HepG2 (cell line): ENCODE results near the gene LRP10. TPM values are rescaled to one million over a fixed set of nuclear protein-coding genes. Genes with fewer than 3 reads are reported as not detected.

Source experiments
- ATAC-seq: fragments of 200-7000 bp; cut with Tn5 transposase; 3 replicates; pipeline ENCODE4 v1.9.1; 2020; ENCODE audit warnings: mild to moderate bottlenecking, moderate library complexity
- BruUV-seq: library from RNA; stranded (reverse); fragments of 400-500 nt; replicated peaks from 2 replicates; lab custom pipeline; 2021; lab: Mats Ljungman, UMichigan
- CTCF ChIA-PET: fragments of 300-600 bp; formaldehyde crosslinking; extraction: SDS; loops from one replicate; lab custom pipeline; 2021; ENCODE audit warnings: low total read pairs, inconsistent platforms, low intra/inter-chr PET ratio; lab: Yijun Ruan, JAX
- POLR2A ChIA-PET: fragments of 350-600 bp; sonication (Branson Sonifier 250); formaldehyde crosslinking; loops from one replicate; lab custom pipeline; 2020; ENCODE audit warnings: antibody characterized with exemption, inconsistent platforms; lab: Yijun Ruan, JAX
- DNase-seq: peaks from one replicate; pipeline ENCODE4 v3.0.0-alpha.2; 2015; ENCODE audit warnings: low spot score
- FAIRE-seq: peaks from 3 replicates; lab custom pipeline; 2011; peaks lifted over from hg19 to GRCh38; lab: Jason Lieb, UNC
- H2AFZ ChIP-seq: one replicate; pipeline ENCODE4 v1.6.1; 2011; ENCODE audit warnings: low read length, inconsistent platforms
- H3K27ac ChIP-seq: fragments of 300-600 bp; 3 replicates; pipeline ENCODE4 v1.8.0; 2011; ENCODE audit warnings: mixed run types, mild to moderate bottlenecking, mixed read lengths, low read length, inconsistent platforms; ENCODE audit not compliant: insufficient read depth; ENCODE audit errors: extremely low read length
- H3K27me3 ChIP-seq, 2 experiments: fragments of 200-600 bp in 1 of 2; 2 replicates in 1 of 2; 3 replicates in 1 of 2; pipeline versions ENCODE4 v1.6.0 to v1.8.0; 2011; ENCODE audit warnings: low read length in 2 of 2, mild to moderate bottlenecking in 2 of 2, moderate library complexity in 2 of 2, inconsistent platforms in 1 of 2; ENCODE audit not compliant: insufficient read depth in 2 of 2, control insufficient read depth in 1 of 2
- H3K36me3 ChIP-seq, 2 experiments: fragments of 200-600 bp in 1 of 2; replicated peaks in 1 of 2; 2 replicates in 1 of 2; 3 replicates in 1 of 2; pipeline versions ENCODE4 v1.5.1 to v1.8.0; 2011; ENCODE audit warnings: low read length in 2 of 2, inconsistent platforms in 1 of 2; ENCODE audit not compliant: insufficient read depth in 2 of 2, control insufficient read depth in 1 of 2
- H3K4me1 ChIP-seq: 2 replicates; pipeline ENCODE4 v1.5.1; 2012; ENCODE audit warnings: low read length, inconsistent platforms; ENCODE audit not compliant: insufficient read depth
- H3K4me2 ChIP-seq: 2 replicates; pipeline ENCODE4 v1.6.0; 2011; ENCODE audit warnings: low read depth, low read length, inconsistent platforms
- H3K4me3 ChIP-seq, 3 experiments: fragments of 200-600 bp in 1 of 3; sonication (generic), shearing (Covaris generic) in 1 of 3; replicated peaks in 1 of 3; 2 replicates each; pipeline ENCODE4 v1.5.1; 2011 to 2016; ENCODE audit warnings: low read length in 3 of 3, inconsistent platforms in 2 of 3, low read depth in 2 of 3, mild to moderate bottlenecking in 2 of 3, control low read depth in 1 of 3, mixed read lengths in 1 of 3; ENCODE audit not compliant: insufficient read depth in 1 of 3
- H3K79me2 ChIP-seq: one replicate; pipeline ENCODE4 v1.6.1; 2011; ENCODE audit warnings: low read length, inconsistent platforms; ENCODE audit not compliant: insufficient read depth
- H3K9ac ChIP-seq: 2 replicates; pipeline ENCODE4 v1.6.0; 2011; ENCODE audit warnings: mild to moderate bottlenecking, low read depth, low read length, inconsistent platforms; ENCODE audit not compliant: insufficient read depth
- H3K9me3 ChIP-seq: 2 replicates; pipeline ENCODE4 v1.5.1; 2012; ENCODE audit warnings: mild to moderate bottlenecking, low read length
- H4K20me1 ChIP-seq: 2 replicates; pipeline ENCODE4 v1.6.0; 2011; ENCODE audit warnings: inconsistent platforms, mild to moderate bottlenecking, low read length, moderate library complexity; ENCODE audit not compliant: insufficient read depth
- ARNT2 ChIP-seq: sonication (generic); formaldehyde crosslinking; IDR thresholded peaks from 2 replicates; pipeline ENCODE4 v1.8.0; 2022; ENCODE audit warnings: mild to moderate bottlenecking, low read depth, missing genetic modification reagents, moderate library complexity
- ATF2 ChIP-seq: sonication (generic); formaldehyde crosslinking; IDR thresholded peaks from 2 replicates; pipeline ENCODE4 v1.4.0; 2020; ENCODE audit warnings: missing genetic modification reagents
- E2F5 ChIP-seq: sonication (generic); formaldehyde crosslinking; conservative IDR thresholded peaks from 2 replicates; pipeline ENCODE4 v1.4.0; 2020; ENCODE audit warnings: missing genetic modification reagents
- FLYWCH1 ChIP-seq: sonication (generic); formaldehyde crosslinking; IDR thresholded peaks from 2 replicates; pipeline ENCODE4 v1.8.1; 2023; ENCODE audit warnings: mild to moderate bottlenecking, missing genetic modification reagents
- GFI1 ChIP-seq: sonication (generic); formaldehyde crosslinking; IDR thresholded peaks from 2 replicates; pipeline ENCODE4 v1.5.0; 2020; ENCODE audit warnings: missing genetic modification reagents, mild to moderate bottlenecking, borderline replicate concordance
- KDM5B ChIP-seq: sonication (generic); formaldehyde crosslinking; IDR thresholded peaks from 2 replicates; pipeline ENCODE4 v1.4.0; 2020; ENCODE audit warnings: missing genetic modification reagents, mild to moderate bottlenecking, borderline replicate concordance
- KLF16 ChIP-seq, 2 experiments: sonication (generic) in 1 of 2; formaldehyde crosslinking in 1 of 2; IDR thresholded peaks; 2 replicates each; pipeline versions ENCODE4 v1.6.1 to v1.8.0; 2016 to 2023; ENCODE audit warnings: missing genetic modification reagents in 2 of 2, missing compliant biosample characterization in 1 of 2
- NFATC3 ChIP-seq: sonication (generic); formaldehyde crosslinking; IDR thresholded peaks from 2 replicates; pipeline ENCODE4 v1.5.1; 2020; ENCODE audit warnings: mild to moderate bottlenecking, missing genetic modification reagents
- POLR2AphosphoS2 ChIP-seq: IDR thresholded peaks from 2 replicates; pipeline ENCODE4 v1.6.1; 2011; ENCODE audit warnings: low read depth, low read length, improper control_type of control experiment
- SALL1 ChIP-seq: sonication (generic); formaldehyde crosslinking; IDR thresholded peaks from 2 replicates; pipeline ENCODE4 v1.8.0; 2022; ENCODE audit warnings: mild to moderate bottlenecking, missing genetic modification reagents
- XRCC5 ChIP-seq: fragments of 200-400 bp; formaldehyde crosslinking; optimal IDR thresholded peaks from 2 replicates; pipeline ENCODE3; 2017; ENCODE audit warnings: mild to moderate bottlenecking, low read length
- ZNF121 ChIP-seq: sonication (generic); formaldehyde crosslinking; IDR thresholded peaks from 2 replicates; pipeline ENCODE4 v1.5.0; 2020; ENCODE audit warnings: mild to moderate bottlenecking, missing genetic modification reagents
- ZNF224 ChIP-seq: sonication (generic); formaldehyde crosslinking; IDR thresholded peaks from 2 replicates; pipeline ENCODE4 v1.5.0; 2020; ENCODE audit warnings: mild to moderate bottlenecking, missing genetic modification reagents
- ZNF761 ChIP-seq: sonication (generic); formaldehyde crosslinking; conservative IDR thresholded peaks from 2 replicates; pipeline ENCODE4 v1.4.0; 2020; ENCODE audit warnings: mild to moderate bottlenecking, missing genetic modification reagents
- WGBS: methylation state at CpG from one replicate; pipeline ENCODE4 v1.1.6; 2017; ENCODE audit warnings: low lambda C conversion rate; 5-methylcytosine and 5-hydroxymethylcytosine counted together
- in situ Hi-C: cut with HindIII; loops from 2 replicates; pipeline ENCODE4 v1.10.0; 2017; ENCODE audit warnings: low pct_unique_long_range_greater_than_20kb; ENCODE audit not compliant: extremely low pct_ligation_motif_present
- intact Hi-C: fragments of 100-400 bp; cut with micrococcal nuclease; formaldehyde crosslinking; loops from one replicate; pipeline ENCODE4 v1.10.0; 2022; ENCODE audit not compliant: unreplicated experiment
- polyA plus RNA-seq, 8 experiments: library from polyadenylated mRNA; depleted of rRNA in 3 of 8; stranded (reverse) in 7 of 8; unstranded in 1 of 8; fragments of >200 nt; fragmentation: Illumina TruSeq in 4 of 8; extraction: Trizol in 4 of 8; gene quantifications; 2 replicates each; pipeline versions ENCODE4 v1.2.1 to v1.2.3, GENCODE V29; 2011 to 2016; ENCODE audit warnings: low read depth in 4 of 8, missing spikeins in 1 of 8, mixed read lengths in 1 of 8; ENCODE audit not compliant: insufficient read depth in 1 of 8
- total RNA-seq, 5 experiments: library from RNA; depleted of rRNA; stranded (reverse); fragments of >200 nt; fragmentation: Illumina TruSeq; extraction: Trizol; gene quantifications; 2 replicates each; pipeline ENCODE4 v1.2.3, GENCODE V29; 2016; ENCODE audit warnings: low read depth in 1 of 5
- TF ChIP-seq, protein P1 (sequence below): sonication (generic); formaldehyde crosslinking; IDR thresholded peaks from 2 replicates; pipeline ENCODE4 v1.4.0; 2020; ENCODE audit warnings: missing genetic modification reagents

LRP10 gene
- total and polyA plus RNA-seq, 2 of the 13 experiments (the other 11 are each of a cell fraction or from before 2014, with no cell fraction given), result 16.9 to 45.2 TPM

DNA sequence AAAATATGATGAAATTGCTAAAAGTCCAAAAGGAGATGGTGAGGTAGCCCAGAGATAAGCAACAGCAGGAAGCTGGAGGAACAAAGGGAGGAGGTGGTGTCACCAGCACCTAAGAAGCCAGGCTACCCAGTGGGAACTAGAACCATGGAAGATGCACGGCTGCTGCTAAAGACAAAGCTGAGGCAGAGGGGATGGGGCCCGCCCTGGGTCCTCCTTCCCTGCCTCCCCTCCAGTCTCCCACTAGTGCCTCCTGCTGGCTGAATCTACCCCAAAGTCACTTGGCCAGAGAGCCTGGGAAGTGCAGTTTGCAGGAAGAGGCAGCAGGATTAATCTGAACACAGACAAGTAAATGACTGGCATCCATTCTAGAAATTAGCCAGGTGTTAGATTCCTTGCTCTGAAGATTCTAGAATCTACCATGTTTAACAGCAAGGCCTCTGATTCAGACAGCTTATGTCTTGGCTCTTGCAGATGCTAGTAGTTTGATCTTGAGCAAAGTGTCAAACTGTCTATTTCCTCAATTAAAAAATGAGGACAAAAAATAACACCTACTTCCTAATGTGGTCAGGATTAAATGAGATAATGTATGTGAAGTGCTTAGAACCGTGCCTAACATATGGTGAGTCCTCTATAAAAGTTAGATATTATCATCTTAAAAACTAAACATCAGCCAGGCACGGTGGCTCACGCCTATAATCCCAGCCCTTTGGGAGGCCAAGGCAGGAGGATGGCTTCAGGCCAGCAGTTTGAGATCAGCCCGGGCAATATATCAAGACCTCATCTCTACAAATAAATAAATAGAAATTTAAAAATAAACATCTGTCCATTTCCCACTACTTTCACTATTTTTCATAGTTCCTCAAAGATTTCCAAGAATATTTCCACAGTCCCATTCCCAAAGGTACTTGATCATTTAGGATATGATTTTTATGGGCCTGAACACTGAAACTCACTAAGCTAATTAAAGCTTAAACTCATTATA, 5.8 kb upstream of the LRP10 start (continued):
- TF ChIP-seq FLYWCH1 (CRISPR knock-in tag), result 0 out of 2 replicates have a peak, but pooled peaks have one; percentile 28
- TF ChIP-seq SALL1 (CRISPR knock-in tag), result 0 out of 2 replicates have a peak, but pooled peaks have one; percentile 14
- TF ChIP-seq ZNF224, result no peak
- TF ChIP-seq XRCC5, result peak; percentile 45

DNA sequence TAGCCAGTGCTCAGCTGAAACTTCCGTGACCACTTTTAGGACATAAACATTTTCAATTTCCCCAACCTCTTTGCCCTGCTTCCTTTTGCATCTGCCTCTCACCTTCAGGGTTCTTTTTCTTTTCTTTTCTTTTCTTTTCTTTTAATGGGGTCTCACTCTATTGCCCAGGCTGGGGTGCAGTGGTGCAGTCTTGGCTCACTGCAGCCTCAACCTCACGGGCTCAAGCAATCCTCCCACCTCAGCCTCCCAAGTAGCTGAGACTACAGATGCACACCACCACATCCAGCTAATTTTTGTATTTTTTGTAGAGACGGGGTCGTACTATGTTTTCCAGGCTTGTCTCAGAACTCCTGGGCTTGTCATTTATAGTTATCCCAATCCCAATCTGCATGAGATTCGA, 4.7 kb upstream of the LRP10 start:
- H3K36me3 ChIP-seq, result no peaks in the 10 kb centered on the region
- H3K9me3 ChIP-seq, result no peaks in the 10 kb centered on the region
- H3K4me2 ChIP-seq, result no peak overlapping the region
- in situ Hi-C loops (no loop called here), intact Hi-C loops (no loop called here)
- H3K9ac ChIP-seq, result no peak overlapping the region
- BruUV-seq, result no TSS peak
- H3K27ac ChIP-seq, result no peak overlapping the region
- no peak for ATAC-seq
- CTCF ChIA-PET, result no interaction called here
- POLR2A ChIA-PET, result no interaction called here
- no peak for FAIRE-seq
- no peak overlapping the region for H2AFZ ChIP-seq
- DNase-seq, result no peak
- H4K20me1 ChIP-seq, result no peaks in the 10 kb centered on the region
- peaks cover 34% of the 10 kb centered on the region for H3K4me1 ChIP-seq
- no peaks in the 10 kb centered on the region; a peak in 1 of 5 replicates for H3K27me3 ChIP-seq
- H3K79me2 ChIP-seq, result no peaks in the 10 kb centered on the region
- 58% methylated on average over 5 of the region's 5 CpGs for WGBS
- no peak overlapping the region for H3K4me3 ChIP-seq
- TF ChIP-seq KLF16 (CRISPR knock-in tag; IDR thresholded peaks at IDR 0.05) (no peak), ZNF761 (CRISPR knock-in tag) (no peak), POLR2AphosphoS2 (no peak), E2F5 (CRISPR knock-in tag) (no peak), NFATC3 (CRISPR knock-in tag) (no peak), ARNT2 (CRISPR knock-in tag) (no peak), ZNF121 (CRISPR knock-in tag) (peak; percentile 19; the same call in 1 of the 2 replicates), KDM5B (CRISPR knock-in tag) (no peak), ATF2 (CRISPR knock-in tag) (no peak), GFI1 (no peak)
- TF ChIP-seq, protein P1, sequence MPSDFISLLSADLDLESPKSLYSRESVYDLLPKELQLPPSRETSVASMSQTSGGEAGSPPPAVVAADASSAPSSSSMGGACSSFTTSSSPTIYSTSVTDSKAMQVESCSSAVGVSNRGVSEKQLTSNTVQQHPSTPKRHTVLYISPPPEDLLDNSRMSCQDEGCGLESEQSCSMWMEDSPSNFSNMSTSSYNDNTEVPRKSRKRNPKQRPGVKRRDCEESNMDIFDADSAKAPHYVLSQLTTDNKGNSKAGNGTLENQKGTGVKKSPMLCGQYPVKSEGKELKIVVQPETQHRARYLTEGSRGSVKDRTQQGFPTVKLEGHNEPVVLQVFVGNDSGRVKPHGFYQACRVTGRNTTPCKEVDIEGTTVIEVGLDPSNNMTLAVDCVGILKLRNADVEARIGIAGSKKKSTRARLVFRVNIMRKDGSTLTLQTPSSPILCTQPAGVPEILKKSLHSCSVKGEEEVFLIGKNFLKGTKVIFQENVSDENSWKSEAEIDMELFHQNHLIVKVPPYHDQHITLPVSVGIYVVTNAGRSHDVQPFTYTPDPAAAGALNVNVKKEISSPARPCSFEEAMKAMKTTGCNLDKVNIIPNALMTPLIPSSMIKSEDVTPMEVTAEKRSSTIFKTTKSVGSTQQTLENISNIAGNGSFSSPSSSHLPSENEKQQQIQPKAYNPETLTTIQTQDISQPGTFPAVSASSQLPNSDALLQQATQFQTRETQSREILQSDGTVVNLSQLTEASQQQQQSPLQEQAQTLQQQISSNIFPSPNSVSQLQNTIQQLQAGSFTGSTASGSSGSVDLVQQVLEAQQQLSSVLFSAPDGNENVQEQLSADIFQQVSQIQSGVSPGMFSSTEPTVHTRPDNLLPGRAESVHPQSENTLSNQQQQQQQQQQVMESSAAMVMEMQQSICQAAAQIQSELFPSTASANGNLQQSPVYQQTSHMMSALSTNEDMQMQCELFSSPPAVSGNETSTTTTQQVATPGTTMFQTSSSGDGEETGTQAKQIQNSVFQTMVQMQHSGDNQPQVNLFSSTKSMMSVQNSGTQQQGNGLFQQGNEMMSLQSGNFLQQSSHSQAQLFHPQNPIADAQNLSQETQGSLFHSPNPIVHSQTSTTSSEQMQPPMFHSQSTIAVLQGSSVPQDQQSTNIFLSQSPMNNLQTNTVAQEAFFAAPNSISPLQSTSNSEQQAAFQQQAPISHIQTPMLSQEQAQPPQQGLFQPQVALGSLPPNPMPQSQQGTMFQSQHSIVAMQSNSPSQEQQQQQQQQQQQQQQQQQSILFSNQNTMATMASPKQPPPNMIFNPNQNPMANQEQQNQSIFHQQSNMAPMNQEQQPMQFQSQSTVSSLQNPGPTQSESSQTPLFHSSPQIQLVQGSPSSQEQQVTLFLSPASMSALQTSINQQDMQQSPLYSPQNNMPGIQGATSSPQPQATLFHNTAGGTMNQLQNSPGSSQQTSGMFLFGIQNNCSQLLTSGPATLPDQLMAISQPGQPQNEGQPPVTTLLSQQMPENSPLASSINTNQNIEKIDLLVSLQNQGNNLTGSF, result no peak
